NCI-H187 (cell line): Measurements from ENCODE around the gene AGPAT3.
A peak's percentile ranks its signal among the peaks of the same experiment; 100 is the strongest.

Experiments used
- DNase-seq, 2 experiments: peaks; one replicate each; lab custom pipeline; 2025; lab: John Stamatoyannopoulos, UW

AGPAT3 gene

GRCh38 chr21:43975469-43976098 lies 110.6 kb downstream of the AGPAT3 start:
- DNase-seq: peak; percentile 11 to 61

DNA sequence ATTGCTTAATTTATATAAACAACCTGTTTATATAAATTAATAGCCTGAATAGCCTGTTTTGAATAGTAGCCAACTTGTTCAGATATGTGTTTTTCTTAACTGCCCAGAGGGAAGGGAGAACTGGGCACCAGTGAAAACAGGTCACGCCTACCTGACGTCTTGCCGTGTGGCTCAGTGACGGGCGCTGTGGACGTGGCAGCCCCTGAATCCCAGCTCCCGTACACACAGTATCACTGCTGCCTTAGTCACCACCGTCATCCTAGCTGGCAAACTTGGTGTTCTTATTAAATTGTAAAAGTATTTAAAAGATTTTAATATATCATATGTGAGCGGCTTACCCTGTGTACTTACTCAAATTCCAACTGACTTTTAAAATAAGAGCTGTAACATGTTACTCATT lies 111.6 kb downstream of the AGPAT3 start:
- no peak for DNase-seq

GRCh38 chr21:43978060-43978459 lies 113.0 kb downstream of the AGPAT3 start:
- DNase-seq: no peak

DNA sequence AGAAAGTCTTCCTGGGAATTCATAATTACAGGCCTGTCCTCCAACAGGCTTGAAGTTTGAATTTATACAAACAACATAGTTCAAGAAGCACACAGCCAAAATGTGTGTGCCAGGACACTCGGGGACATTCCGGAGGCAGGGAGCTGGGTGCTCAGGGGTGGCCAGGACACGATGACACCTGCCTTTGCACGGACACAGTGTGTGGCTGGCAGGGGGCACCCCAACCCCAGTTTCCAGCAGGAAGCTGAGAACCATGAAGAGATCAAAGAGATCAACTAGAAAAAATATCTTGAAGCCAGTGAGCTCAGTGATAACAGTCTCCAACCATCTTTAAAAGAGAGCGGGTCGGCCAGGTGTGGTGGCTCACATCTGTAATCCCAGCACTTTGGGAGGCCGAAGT lies 114.6 kb downstream of the AGPAT3 start:
- DNase-seq: no peak

DNA sequence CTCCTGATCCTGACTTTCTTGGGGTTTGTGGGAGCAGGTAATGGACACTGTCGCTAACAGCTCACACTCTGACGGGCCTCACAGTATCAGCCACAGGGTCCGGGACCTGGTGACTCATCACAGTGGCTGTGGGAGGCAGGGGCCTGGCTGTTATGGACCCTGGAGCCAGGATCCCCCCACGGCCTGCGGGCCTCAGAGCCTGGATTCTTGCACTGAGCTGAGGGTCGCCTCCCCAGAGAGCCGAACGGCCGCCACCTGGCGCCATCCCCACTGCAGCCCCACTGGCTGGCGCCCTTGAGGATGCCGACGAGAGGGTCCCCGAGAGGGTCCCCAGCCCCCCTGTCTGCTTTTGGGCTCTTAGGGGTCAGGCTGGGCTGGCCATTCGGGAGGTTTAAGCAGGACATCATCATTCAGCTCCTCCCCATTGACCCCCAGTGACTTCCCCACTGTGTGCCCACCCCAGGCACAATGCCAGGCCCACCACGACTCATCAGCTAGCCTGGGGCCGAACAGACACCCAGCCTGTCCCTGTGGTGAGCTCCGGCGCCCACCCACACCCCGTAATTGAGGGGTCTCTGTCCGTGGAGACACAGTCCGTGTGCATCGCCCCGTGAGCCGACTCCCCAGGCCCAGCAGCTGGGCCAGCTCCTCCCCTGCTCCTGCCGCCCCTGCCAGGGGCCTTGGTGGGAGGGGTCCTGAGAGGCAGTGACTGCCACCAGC lies 116.3 kb downstream of the AGPAT3 start:
- DNase-seq: no peak

DNA sequence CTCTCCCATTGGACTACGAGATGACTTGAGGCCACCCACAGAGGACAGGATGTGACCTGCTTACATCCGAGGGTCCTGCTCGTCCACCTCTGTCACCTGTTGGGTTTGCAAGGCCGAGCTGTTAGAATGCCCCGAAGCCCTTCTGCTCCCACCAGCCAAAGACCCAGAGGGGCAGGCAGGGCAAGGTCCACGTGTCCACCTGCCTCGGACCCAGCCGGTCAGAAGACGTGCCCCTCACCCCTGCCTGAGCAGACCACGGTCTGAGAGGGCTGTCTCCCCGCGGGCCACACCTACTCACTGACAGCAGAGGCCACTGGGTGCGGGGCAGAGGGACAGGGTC lies 116.8 kb downstream of the AGPAT3 start:
- no peak for DNase-seq

DNA sequence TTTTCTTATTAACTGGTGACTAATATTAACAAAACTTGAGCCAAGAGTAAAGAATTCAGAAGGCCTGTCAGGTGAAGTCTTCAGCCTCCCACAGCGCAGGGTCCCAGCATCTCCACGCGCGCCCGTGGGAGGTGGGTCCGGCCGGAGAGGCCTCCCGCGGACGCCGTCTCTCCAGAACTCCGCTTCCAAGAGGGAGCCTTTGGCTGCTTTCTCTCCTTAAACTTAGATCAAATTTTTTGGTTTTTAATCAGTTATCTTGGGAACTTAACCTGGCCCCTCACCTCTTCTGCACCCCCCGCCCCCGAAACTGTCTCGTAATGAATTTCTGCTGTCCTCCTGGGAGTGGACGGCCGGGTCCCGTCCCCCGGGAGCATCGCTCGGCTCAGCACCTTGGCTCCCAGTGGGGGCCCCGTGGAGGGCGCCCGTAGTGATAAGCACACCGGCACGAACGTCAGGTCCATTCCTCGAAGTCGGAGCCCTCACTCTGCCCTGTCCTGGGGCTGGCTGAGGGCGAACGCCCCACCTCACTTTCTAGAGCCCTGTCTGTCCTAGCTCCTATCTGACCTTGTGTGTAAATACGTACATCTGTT lies 117.6 kb downstream of the AGPAT3 start:
- no peak for DNase-seq

DNA sequence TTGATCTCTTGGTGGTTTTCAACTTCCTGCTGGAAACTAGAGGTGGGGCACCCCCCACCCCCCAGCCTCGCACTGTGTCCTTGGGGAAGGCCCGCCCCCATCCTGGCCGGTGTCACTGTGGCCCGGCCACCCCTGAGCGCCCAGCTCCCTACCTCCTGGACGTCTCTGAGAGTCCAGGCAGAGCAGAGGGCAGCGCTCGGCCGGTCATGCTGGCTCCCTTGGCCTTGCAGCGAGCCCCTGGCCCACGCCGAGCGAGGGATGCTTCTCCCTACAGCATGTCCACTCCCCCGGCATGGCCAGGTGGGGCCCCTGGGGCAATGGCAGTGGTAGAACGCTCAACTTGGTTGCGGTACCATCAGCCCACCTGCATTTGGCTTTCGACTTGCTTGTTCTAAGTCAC lies 118.4 kb downstream of the AGPAT3 start:
- DNase-seq: no peak

GRCh38 chr21:43983860-43984420 lies 118.9 kb downstream of the AGPAT3 start:
- no peak for DNase-seq

- DNase-seq: no peak
These were observed 120.1 kb downstream of the AGPAT3 start for GRCh38 chr21:43984905-43985689.

- no peak for DNase-seq
These were observed 120.7 kb downstream of the AGPAT3 start for GRCh38 chr21:43985690-43986251.

GRCh38 chr21:43986544-43987451 lies 121.8 kb downstream of the AGPAT3 start:
- DNase-seq: no peak

- no peak for DNase-seq
These were observed 122.5 kb downstream of the AGPAT3 start for GRCh38 chr21:43987509-43987908.

DNA sequence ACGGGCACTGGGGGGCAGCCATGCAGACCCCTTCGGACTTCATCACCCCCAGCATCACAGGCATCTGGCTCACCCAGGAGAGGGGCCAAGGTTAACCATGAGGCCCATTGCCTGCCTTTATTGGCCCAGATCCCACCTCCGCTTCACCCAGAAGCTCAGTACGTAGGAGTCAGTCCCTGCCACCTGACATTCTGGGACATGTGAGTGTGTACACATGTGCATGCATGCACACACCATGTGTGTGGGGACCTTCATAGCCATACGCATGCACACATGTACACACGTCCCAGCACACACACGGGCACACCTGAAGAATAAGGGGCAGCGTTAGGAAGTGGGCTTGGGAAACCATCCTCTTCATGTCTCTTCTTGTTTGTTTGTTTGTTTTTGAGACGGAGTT lies 123.0 kb downstream of the AGPAT3 start:
- DNase-seq: no peak

GRCh38 chr21:43988506-43989230 lies 123.6 kb downstream of the AGPAT3 start:
- DNase-seq: no peak

DNA sequence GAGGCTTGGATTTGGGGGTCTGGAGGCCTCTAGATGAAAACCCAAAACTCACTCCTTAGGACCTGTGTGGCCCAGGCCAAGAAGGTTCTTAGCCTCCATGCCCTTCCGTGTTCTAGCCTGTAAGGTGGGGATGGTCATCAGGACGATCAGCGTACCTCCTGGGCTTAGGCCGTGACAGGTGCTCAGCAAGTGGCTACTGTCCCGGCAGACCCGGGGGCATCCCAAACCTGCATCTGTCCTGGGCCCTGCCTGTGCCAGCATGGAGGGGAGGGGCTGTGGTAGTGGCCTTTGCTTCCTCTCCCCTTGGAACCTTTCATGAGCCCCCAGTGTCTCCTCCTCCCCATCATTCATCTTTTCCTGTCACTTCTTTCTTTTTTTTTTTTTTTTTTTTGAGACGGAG lies 124.4 kb downstream of the AGPAT3 start:
- DNase-seq: no peak

- no peak for DNase-seq
These were observed 126.5 kb downstream of the AGPAT3 start for GRCh38 chr21:43991447-43991991.

DNA sequence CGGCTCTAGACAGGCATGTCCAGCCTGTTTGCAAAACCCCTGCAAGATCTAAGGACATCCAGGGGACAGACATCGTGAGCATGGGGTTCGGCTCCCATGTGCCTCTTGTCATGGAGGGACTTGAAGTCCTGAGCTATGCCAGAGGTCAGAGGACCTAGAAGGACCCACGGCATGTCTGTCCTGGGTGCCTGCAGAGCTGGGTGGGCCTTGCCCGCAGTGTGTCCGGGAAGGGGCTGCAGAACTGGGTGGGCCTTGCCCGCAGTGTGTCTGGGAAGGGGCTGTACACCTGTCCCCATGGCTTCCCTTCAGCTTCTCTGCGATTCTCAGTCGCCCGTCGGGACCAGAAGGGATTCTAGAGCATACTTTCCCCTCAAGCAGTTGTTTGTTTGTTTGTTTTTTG lies 127.1 kb downstream of the AGPAT3 start:
- no peak for DNase-seq

DNA sequence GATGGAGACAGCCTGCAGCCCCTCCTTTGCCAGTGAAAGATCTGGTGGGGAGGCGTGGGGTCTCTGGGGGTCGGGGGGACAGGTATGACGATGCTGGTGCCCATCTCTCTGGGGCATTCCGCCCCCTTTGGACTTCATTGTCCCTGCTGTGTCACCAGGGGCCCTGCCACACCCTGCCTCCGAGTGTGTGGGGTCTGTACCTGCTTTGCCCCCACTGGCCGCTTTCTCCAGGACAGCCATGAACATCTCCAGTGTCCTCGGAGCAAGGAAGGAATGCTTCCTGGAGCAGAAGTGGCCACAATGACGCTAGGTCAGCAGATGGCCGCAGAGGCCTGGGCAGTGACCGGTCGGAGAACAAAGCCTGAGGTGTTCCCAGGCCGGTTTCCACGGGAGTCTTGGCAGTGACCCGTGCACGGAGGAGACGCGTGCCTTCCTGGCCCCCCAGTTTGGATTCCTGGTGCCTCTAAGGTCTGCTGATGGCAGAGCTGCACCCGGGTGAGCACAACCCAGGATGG lies 128.5 kb downstream of the AGPAT3 start:
- no peak for DNase-seq

DNA sequence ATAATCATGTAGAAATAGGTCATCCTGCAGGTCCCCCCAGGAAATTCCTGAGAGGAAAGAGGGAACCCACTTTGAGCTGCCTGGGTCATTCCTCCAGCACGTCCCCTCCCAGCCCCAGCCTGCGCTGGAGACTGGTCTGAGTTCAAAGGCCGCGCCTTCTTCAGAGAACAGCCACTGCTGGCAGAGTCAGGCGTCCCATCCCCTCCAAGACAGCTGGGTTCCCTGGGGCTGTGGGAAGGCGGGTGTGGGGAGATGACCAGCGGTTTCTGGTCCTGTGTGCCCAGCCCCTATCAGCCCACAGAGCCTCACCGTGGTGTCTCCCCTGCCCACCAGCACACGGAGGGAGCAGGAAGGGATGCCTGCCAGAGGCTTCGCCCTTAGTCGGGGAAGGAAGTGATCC lies 129.1 kb downstream of the AGPAT3 start:
- DNase-seq: no peak
